Smooth muscle cell (in vitro differentiated cells): Measurements from ENCODE around the gene MSI1. TPM values are rescaled to one million over a fixed set of nuclear protein-coding genes. Genes with fewer than 3 reads are reported as not detected.

Source experiments
- DNase-seq: peaks from one replicate; lab custom pipeline; 2025; ENCODE audit not compliant: unreplicated experiment; lab: John Stamatoyannopoulos, UW
- H2AFZ ChIP-seq: fragments of 200-600 bp; sonication (generic); 2 replicates; pipeline ENCODE4 v1.6.0; 2016; ENCODE audit warnings: antibody characterized with exemption, low read depth, mild to moderate bottlenecking
- H3F3A ChIP-seq: fragments of 200-600 bp; sonication (generic); 2 replicates; pipeline ENCODE4 v1.6.0; 2017; ENCODE audit warnings: antibody characterized with exemption, low read depth
- H3K27ac ChIP-seq: fragments of 200-600 bp; sonication (generic); 2 replicates; pipeline ENCODE4 v1.5.1; 2016; ENCODE audit warnings: low read depth, mild to moderate bottlenecking
- H3K27me3 ChIP-seq: fragments of 200-600 bp; sonication (generic); 2 replicates; pipeline ENCODE4 v1.6.1; 2016; ENCODE audit warnings: low read depth, mild to moderate bottlenecking
- H3K36me3 ChIP-seq: fragments of 200-600 bp; sonication (generic); 2 replicates; pipeline ENCODE4 v1.5.1; 2016; ENCODE audit warnings: low read depth
- H3K4me1 ChIP-seq: fragments of 200-600 bp; sonication (generic); 2 replicates; pipeline ENCODE4 v1.5.1; 2016; ENCODE audit warnings: low read depth
- H3K4me2 ChIP-seq: fragments of 200-600 bp; sonication (generic); 2 replicates; pipeline ENCODE4 v1.6.0; 2016; ENCODE audit warnings: mild to moderate bottlenecking
- H3K4me3 ChIP-seq: fragments of 200-600 bp; sonication (generic); 2 replicates; pipeline ENCODE4 v1.5.1; 2016; ENCODE audit warnings: mild to moderate bottlenecking
- H3K79me2 ChIP-seq: fragments of 200-600 bp; sonication (generic); 2 replicates; pipeline ENCODE4 v1.6.0; 2016; ENCODE audit warnings: low read depth, mild to moderate bottlenecking
- H3K9ac ChIP-seq: fragments of 200-600 bp; sonication (generic); 2 replicates; pipeline ENCODE4 v1.6.0; 2016; ENCODE audit warnings: low read depth
- H3K9me3 ChIP-seq: fragments of 200-600 bp; sonication (generic); replicated peaks from 2 replicates; pipeline ENCODE4 v1.5.1; 2016; ENCODE audit warnings: low read depth
- H4K20me1 ChIP-seq: fragments of 200-600 bp; sonication (generic); 2 replicates; pipeline ENCODE4 v1.6.0; 2016; ENCODE audit warnings: low read depth
- WGBS: methylation state at CpG from one replicate; pipeline ENCODE4 v1.1.7; 2016; ENCODE audit warnings: low lambda C conversion rate; 5-methylcytosine and 5-hydroxymethylcytosine counted together
- polyA plus RNA-seq: library from polyadenylated mRNA; unstranded; fragments of >200 nt; fragmentation: Nextera tagmentation; extraction: Ambion mirVana; gene quantifications from 2 replicates; pipeline ENCODE4 v1.2.1, GENCODE V29; 2016
- total RNA-seq: library from RNA; depleted of rRNA; stranded (reverse); fragments of >200 nt; gene quantifications from 2 replicates; pipeline ENCODE4 v1.2.3, GENCODE V29; 2014
- TF ChIP-seq, protein P1 (sequence below): fragments of 200-600 bp; sonication (generic); IDR thresholded peaks from 2 replicates; pipeline ENCODE4 v1.5.1; 2017; ENCODE audit warnings: borderline replicate concordance, mild to moderate bottlenecking, antibody characterized with exemption; ENCODE audit not compliant: insufficient read depth, poor library complexity, severe bottlenecking

Gene MSI1
- total and polyA plus RNA-seq, 2 experiments from 2014 or later, result 1.3 to 6.8 TPM

DNA sequence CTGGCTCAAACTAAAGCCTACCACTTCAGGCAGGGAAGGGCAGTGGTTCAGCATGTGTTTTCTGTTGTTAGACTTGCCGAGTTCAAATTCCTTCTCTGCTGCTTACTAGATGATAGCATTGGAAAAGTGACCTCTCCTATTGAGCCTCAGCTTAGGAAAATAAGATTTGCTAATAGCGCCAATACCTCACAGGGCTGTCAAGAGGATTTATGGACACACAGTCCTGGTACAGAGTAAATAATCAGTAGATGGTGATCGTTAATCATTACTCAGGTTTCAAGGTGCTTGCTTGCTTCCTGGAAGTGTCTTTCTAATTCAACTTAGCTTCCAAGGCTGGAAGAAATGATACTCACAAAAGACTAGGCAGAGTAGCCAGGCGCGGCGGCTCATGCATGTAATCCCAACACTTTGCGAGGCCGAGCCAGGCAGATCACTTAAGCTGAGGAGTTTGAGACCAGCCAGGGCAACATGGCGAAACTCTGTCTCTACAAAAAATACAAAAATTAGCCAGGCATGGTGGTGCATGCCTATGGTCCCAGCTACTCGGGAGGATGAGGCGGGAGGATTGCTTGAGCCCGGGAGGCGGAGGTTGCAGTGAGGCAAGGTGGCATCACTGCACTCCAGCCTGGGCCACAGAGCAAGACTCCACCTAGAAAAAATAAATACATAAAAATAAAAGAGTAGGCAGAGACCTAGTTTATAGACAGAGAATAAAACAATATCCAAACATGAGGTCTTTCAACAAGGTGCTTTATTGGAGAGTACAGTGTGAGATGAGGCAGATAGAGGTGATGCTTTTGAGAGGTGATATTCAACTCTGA, 47.4 kb downstream of the MSI1 start:
- TF ChIP-seq, protein P1, sequence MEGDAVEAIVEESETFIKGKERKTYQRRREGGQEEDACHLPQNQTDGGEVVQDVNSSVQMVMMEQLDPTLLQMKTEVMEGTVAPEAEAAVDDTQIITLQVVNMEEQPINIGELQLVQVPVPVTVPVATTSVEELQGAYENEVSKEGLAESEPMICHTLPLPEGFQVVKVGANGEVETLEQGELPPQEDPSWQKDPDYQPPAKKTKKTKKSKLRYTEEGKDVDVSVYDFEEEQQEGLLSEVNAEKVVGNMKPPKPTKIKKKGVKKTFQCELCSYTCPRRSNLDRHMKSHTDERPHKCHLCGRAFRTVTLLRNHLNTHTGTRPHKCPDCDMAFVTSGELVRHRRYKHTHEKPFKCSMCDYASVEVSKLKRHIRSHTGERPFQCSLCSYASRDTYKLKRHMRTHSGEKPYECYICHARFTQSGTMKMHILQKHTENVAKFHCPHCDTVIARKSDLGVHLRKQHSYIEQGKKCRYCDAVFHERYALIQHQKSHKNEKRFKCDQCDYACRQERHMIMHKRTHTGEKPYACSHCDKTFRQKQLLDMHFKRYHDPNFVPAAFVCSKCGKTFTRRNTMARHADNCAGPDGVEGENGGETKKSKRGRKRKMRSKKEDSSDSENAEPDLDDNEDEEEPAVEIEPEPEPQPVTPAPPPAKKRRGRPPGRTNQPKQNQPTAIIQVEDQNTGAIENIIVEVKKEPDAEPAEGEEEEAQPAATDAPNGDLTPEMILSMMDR, result no peak
- Histone ChIP-seq H3K4me2 (no peak overlapping the region), H3K9me3 (no peaks in the 10 kb centered on the region), H4K20me1 (no peaks in the 10 kb centered on the region), H3K27me3 (no peaks in the 10 kb centered on the region), H3K79me2 (no peaks in the 10 kb centered on the region), H3F3A (peaks cover 3% of the 10 kb centered on the region), H3K4me3 (no peak overlapping the region), H2AFZ (no peak overlapping the region), H3K27ac (no peak overlapping the region), H3K9ac (no peak overlapping the region), H3K36me3 (no peaks in the 10 kb centered on the region), H3K4me1 (peaks cover 5% of the 10 kb centered on the region)
- WGBS, result 91% methylated on average over 13 of the region's 13 CpGs
- no peak for DNase-seq

DNA sequence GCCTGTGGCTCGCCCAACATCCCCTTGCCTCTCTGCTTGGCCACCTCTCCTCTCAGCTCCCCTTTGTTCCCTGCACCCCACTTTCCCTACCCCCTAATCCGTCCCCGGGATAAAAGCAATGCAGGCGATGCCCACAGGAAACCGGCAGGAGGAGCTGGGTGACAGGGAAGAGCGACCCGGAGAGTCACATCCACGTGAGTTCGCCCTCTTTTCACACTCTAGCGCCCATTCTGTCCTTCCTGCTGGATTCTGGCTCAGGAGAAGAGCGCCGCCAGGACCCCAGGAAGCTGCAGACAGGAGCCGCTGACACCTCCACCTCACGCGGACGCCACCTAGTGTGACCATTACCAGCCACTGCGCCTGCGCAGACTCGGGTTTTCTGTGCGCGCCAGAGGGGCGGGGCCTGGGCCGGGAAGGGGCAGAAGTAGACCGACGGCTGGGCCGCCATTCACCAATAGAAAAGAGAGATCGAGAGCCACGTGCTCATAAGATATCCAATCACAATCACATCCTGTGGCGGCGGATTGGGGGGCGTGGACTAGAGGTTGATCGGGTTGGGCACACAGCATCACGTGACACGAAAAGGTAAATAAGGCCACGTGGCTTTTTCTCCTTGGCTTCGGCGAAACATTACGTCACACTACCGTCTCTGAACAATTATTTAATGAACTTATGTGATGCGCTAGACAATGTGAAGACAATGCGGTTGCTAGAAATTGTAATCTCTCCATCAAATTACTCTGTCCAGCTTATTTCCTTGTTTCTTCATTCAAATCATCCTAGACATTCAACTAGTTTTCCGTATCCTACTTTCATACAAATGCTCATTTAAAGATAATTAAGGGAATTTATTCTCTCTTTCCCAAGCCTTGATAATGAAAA, 51.5 kb downstream of the MSI1 start:
- no peaks in the 10 kb centered on the region for H3K79me2 ChIP-seq
- peaks cover 7% of the 10 kb centered on the region for H3K4me1 ChIP-seq
- 5% methylated on average over 39 of the region's 42 CpGs for WGBS
- H3F3A ChIP-seq, result peaks cover 3% of the 10 kb centered on the region
- H3K4me3 ChIP-seq, result peak overlapping the region; percentile 66
- H3K27ac ChIP-seq, result peak overlapping the region; percentile 88
- H4K20me1 ChIP-seq, result no peaks in the 10 kb centered on the region
- H3K4me2 ChIP-seq, result peak overlapping the region; percentile 97
- TF ChIP-seq, protein P1, result peak; percentile 43
- H3K36me3 ChIP-seq, result no peaks in the 10 kb centered on the region
- no peaks in the 10 kb centered on the region for H3K27me3 ChIP-seq
- peak; percentile 96 for DNase-seq
- no peaks in the 10 kb centered on the region for H3K9me3 ChIP-seq
- H3K9ac ChIP-seq, result peak overlapping the region; percentile 87
- peak overlapping the region; percentile 91 for H2AFZ ChIP-seq

DNA sequence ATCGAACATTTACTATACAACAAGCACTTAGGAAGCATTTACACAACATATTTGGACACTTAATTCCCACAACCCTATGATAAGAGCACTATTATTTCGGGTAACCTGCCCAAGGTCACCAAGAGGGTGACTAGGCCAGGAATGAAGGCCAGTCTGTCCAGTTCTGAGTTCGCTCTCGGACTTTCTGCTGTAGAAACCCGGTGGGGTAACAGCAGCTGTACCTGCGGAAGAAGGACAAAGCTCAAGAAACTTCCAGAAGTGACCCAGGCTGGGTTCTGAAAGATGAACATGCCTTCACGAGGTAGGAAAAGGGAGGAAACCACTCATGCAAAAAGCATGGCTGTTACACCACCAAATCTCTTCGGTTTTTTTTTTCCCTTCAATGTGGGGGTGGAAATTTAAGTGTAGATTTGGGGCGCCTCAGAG, 52.2 kb downstream of the MSI1 start:
- no peak for DNase-seq
- H3K36me3 ChIP-seq, result no peaks in the 10 kb centered on the region
- H3K79me2 ChIP-seq, result no peaks in the 10 kb centered on the region
- no peaks in the 10 kb centered on the region for H3K27me3 ChIP-seq
- no peaks in the 10 kb centered on the region for H4K20me1 ChIP-seq
- peaks cover 7% of the 10 kb centered on the region for H3K4me1 ChIP-seq
- H3K9me3 ChIP-seq, result no peaks in the 10 kb centered on the region
- TF ChIP-seq, protein P1, result no peak
- H3K4me2 ChIP-seq, result peak overlapping the region; percentile 97
- peak overlapping the region; percentile 88 for H3K27ac ChIP-seq
- peak overlapping the region; percentile 91 for H2AFZ ChIP-seq
- 74% methylated on average over 8 of the region's 9 CpGs for WGBS
- peak overlapping the region; percentile 66 for H3K4me3 ChIP-seq
- H3K9ac ChIP-seq, result peak overlapping the region; percentile 87
- H3F3A ChIP-seq, result peaks cover 3% of the 10 kb centered on the region
